ENCODE results near the gene FGGY.
"Not testable (repeated sequence)": the region's sequence is repeated elsewhere in the genome, so short reads cannot be mapped to it uniquely, and the experiment has no call there.

FGGY gene

GRCh38 chr1:59703918-59704378 lies 407.1 kb downstream of the FGGY start:
- peak; percentile 11 for DNase-seq (ENCODE audit: low spot score)

GRCh38 chr1:59704716-59705115 lies 407.8 kb downstream of the FGGY start:
- DNase-seq (ENCODE audit: low spot score), result no peak

DNA sequence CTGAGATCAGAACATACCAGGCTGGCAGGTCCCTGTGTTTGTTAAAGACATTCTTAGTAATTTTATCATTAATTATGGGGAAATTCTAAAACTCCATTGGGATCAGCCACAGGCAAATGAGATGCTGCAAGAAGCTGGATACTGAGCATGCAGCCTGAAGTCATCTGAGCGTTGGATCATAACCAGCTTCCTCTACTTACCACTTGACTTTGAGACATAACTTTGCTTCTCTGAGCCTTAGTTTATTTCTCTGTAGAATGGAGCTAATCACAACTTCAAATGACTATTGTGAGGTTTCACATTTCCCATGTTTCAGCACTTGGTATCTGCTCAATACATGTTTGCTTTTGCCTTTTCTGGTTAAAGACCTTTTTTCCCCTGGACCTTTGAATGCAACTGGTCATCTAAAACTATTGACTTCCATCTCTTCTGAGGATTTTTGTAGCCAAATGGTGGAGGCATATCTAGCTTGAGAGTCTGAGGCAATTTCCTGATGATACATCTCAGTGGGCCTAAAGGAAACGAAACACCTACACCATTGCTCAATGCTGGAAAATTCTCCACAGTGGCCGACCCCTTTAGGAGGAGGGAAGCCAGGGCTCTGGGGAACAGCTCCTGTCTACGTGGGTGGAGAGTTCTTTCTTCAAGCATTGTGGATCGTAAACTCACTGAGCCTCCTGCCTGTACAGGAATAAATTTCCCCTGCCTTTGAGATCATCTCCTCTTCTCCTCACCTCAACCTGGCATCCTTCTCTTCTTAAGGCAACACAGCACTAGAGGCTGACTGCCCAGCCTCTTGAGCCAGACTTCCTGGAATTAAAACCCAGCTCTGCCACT lies 408.8 kb downstream of the FGGY start:
- DNase-seq (ENCODE audit: low spot score), result peak; percentile 57

- no peak for DNase-seq (ENCODE audit: low spot score)
These were observed 409.4 kb downstream of the FGGY start for GRCh38 chr1:59706303-59706599.

- peak; percentile 88 for DNase-seq (ENCODE audit: low spot score)
These were observed 410.4 kb downstream of the FGGY start for GRCh38 chr1:59707178-59707791.

- no peak for DNase-seq (ENCODE audit: low spot score)
These were observed 412.4 kb downstream of the FGGY start for GRCh38 chr1:59709333-59709732.

DNA sequence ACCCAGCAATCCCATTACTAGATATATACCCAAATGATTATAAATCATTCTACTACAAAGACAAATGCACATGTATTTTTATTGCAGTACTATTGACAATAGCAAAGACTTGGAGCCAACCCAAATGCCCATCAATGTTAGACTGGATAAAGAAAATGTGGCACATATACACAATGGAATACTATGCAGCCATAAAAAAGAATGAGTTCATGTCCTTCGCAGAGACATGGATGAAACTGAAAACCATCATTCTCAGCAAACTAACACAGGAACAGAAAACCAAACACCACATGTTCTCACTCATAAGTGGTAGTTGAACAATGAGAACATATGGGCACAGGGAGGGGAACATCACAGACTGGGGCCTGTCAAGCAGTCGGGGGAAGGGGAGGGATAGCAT lies 414.0 kb downstream of the FGGY start:
- DNase-seq (ENCODE audit: low spot score), result not testable (repeated sequence)

DNA sequence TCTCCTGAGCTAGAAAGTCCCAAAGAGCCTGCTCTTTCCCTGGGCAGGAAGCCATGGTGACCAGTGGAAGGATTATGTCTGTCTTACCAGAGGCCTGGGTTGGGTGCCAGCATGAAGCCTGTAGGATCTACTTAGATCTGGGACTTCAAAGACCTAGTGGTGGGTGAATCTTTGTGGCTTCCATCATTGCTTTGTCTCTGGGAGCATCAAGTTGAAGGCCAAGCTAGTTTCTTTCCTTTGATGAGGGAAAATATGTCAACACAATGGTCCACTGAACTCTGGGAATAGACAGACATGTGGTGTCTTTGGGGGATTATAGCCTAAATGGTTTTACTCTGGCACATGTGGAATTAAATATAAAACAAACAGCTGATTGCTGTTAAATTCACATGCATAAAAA lies 417.3 kb downstream of the FGGY start:
- no peak for DNase-seq (ENCODE audit: low spot score)

GRCh38 chr1:59714966-59715365 lies 418.1 kb downstream of the FGGY start:
- DNase-seq (ENCODE audit: low spot score), result no peak

- DNase-seq (ENCODE audit: low spot score), result no peak
These were observed 419.9 kb downstream of the FGGY start for GRCh38 chr1:59716832-59717231.

- DNase-seq (ENCODE audit: low spot score), result no peak
These were observed 421.4 kb downstream of the FGGY start for GRCh38 chr1:59718064-59718988.

GRCh38 chr1:59718989-59719360 lies 422.1 kb downstream of the FGGY start:
- no peak for DNase-seq (ENCODE audit: low spot score)

- no peak for DNase-seq (ENCODE audit: low spot score)
These were observed 423.6 kb downstream of the FGGY start for GRCh38 chr1:59720326-59721115.

DNA sequence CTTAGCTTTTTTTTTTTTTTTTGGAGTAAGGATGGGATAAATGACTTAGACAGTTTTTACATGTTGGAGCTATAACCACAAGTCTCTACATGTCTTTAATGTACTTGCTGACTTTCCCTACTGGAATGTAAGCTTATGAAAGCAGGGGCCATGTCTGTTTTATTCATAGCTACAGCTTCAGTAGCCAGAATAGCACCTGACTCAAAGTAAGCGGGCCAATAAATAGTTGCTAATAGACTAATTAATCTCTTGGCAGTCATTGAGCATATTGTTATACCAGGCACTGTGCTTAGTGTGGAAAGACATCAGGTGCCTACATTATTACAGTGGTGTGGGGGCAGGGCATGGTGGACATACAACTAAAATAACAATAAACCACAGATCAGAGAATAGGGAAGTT lies 433.4 kb downstream of the FGGY start:
- DNase-seq (ENCODE audit: low spot score), result peak; percentile 61

GRCh38 chr1:59730759-59731478 lies 434.0 kb downstream of the FGGY start:
- peak; percentile 73 for DNase-seq (ENCODE audit: low spot score)

GRCh38 chr1:59731591-59731990 lies 434.7 kb downstream of the FGGY start:
- DNase-seq (ENCODE audit: low spot score), result no peak

- no peak for DNase-seq (ENCODE audit: low spot score)
These were observed 435.5 kb downstream of the FGGY start for GRCh38 chr1:59732214-59732955.

DNA sequence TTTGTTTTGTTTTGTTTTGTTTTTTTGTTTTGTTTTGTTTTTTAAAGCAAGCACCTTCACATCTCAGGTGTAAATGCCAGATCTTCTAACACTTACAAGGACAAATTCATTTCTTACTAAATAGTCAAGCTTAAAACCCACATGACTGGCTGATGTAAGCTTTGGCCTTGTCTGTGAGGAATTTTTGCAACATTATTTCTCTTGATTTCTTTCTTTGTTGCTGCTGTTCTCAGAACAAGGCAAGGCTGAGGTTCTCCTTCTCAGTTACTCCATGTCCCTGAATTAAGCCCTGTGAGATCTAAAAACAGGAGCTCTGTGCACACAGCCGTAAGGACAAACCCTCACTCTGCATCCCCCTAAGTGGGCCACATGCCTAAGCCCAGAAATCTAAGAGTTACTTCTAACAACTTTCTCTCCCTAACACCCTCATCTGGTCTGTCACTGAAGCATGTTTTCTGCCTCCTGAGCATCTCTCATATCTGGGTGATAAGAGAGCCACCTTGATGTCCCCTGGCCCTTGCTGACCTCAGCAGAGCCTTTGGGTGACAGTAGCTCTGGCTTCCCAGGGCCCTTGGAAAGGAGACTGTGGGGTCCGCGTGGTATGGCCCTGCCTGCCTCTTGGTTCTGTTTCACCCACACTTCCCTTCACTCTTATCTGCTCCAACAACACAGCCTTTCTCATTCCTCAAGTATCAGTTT lies 436.7 kb downstream of the FGGY start:
- DNase-seq (ENCODE audit: low spot score), result peak; percentile 52

DNA sequence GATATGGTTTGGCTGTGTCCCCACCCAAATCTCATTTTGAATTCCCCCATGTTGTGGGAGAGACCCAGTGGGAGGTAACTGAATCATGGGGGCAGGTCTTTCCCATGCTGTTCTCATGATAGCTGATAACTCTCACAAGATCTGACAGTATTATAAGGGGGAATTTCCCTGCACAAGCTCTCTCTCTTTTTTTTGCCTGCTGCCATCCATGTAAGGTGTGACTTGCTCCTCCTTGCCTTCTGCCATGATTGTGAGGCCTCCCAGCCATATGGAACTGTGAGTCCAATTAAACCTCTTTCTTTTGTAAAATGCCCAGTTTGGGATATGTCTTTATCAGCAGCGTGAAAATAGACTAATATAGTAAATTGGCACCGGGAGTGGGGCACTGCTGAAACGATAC lies 439.0 kb downstream of the FGGY start:
- not testable (repeated sequence) for DNase-seq (ENCODE audit: low spot score)

- no peak for DNase-seq (ENCODE audit: low spot score)
These were observed 439.9 kb downstream of the FGGY start for GRCh38 chr1:59736744-59737143.
